HUES6 (cell line): ENCODE results near the gene AGBL1.
"Not testable (repeated sequence)": the region's sequence is repeated elsewhere in the genome, so short reads cannot be mapped to it uniquely, and the experiment has no call there.

Source experiments
- H3K27ac ChIP-seq: 2 replicates; pipeline ENCODE4 v1.7.0; 2013; ENCODE audit warnings: low read depth, mild to moderate bottlenecking, low read length, inconsistent platforms
- H3K27me3 ChIP-seq: 2 replicates; pipeline ENCODE4 v1.6.1; 2013; ENCODE audit warnings: low read length; ENCODE audit not compliant: control insufficient read depth, insufficient read depth
- H3K36me3 ChIP-seq: 2 replicates; pipeline ENCODE4 v1.6.1; 2013; ENCODE audit warnings: low read length; ENCODE audit not compliant: control insufficient read depth, insufficient read depth
- H3K4me1 ChIP-seq: 2 replicates; pipeline ENCODE4 v1.6.1; 2013; ENCODE audit warnings: low read length; ENCODE audit not compliant: control insufficient read depth, insufficient read depth
- H3K4me3 ChIP-seq: 2 replicates; pipeline ENCODE4 v1.5.1; 2013; ENCODE audit warnings: low read depth, low read length
- H3K9ac ChIP-seq: one replicate; pipeline ENCODE4 v1.6.1; 2013; ENCODE audit warnings: mild to moderate bottlenecking, low read length
- H3K9me3 ChIP-seq: 2 replicates; pipeline ENCODE4 v1.6.1; 2013; ENCODE audit warnings: low read depth, low read length; ENCODE audit not compliant: control insufficient read depth, insufficient read depth

Gene AGBL1

DNA sequence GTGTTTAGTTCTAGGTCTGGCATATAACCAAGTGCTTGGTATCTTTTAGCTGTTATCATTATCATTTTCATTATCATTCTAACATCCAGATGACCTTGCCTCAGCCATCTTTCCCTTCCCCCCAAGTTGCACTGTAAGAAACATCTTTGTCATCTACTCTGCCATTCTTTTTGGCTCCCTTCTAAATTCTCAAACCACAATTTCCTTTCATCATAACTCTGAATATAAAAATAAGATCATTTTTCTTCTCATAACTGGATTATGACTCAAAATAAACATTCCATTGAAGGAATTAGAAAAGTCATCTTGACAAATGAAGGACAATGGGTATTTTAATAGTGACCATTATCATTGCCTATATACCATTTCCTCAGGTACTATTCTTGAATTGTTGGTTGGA lies 786.2 kb downstream of the AGBL1 start:
- H3K27me3 ChIP-seq, result no peaks in the 10 kb centered on the region
- no peak overlapping the region for H3K4me3 ChIP-seq
- no peaks in the 10 kb centered on the region for H3K36me3 ChIP-seq
- no peaks in the 10 kb centered on the region for H3K9me3 ChIP-seq
- H3K9ac ChIP-seq, result no peak overlapping the region
- H3K27ac ChIP-seq, result no peak overlapping the region
- H3K4me1 ChIP-seq, result no peaks in the 10 kb centered on the region

DNA sequence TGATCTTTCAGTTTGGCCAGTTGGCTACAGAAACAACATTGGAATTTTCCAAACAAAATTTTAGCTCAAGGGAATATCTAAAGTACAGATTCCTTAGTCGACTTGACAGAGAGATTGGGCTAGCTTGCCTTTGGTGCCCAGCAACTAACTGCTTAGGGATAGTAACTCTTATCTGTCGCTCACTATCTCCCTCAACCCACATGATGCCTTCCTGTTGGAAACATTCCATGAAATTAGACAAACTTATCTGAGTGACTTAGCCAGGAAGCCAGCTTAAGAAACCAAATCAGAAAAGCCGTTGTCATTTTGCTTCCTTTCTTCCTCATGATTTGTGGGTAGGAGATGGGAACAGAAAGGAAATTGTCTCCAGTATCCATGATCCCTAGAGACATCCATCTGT lies 791.2 kb downstream of the AGBL1 start:
- Histone ChIP-seq H3K9ac (no peak overlapping the region), H3K27ac (no peak overlapping the region), H3K4me3 (no peak overlapping the region), H3K27me3 (no peaks in the 10 kb centered on the region), H3K4me1 (no peaks in the 10 kb centered on the region), H3K9me3 (no peaks in the 10 kb centered on the region), H3K36me3 (no peaks in the 10 kb centered on the region)

DNA sequence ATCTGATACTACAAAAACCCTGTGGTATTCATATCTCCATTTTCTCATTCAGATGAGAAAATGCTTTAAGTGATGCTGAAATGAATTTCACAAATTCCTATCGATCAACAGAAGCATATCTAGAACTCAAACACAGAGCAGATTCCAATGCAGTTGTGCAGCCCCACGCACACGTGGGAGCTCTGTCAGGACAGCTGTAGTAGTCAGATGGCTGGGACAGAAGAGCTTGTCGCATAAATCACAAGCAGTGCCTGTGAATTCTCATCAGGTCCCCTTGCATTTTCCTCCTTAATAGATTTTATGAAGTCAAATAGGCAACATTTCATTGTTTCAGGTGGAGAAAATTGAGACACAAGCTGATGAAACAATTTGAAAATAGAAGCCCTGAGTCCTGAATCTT lies 792.3 kb downstream of the AGBL1 start:
- no peak overlapping the region for H3K27ac ChIP-seq
- H3K9ac ChIP-seq, result no peak overlapping the region
- H3K27me3 ChIP-seq, result no peaks in the 10 kb centered on the region
- H3K36me3 ChIP-seq, result no peaks in the 10 kb centered on the region
- H3K4me3 ChIP-seq, result no peak overlapping the region
- H3K9me3 ChIP-seq, result no peaks in the 10 kb centered on the region
- no peaks in the 10 kb centered on the region for H3K4me1 ChIP-seq

DNA sequence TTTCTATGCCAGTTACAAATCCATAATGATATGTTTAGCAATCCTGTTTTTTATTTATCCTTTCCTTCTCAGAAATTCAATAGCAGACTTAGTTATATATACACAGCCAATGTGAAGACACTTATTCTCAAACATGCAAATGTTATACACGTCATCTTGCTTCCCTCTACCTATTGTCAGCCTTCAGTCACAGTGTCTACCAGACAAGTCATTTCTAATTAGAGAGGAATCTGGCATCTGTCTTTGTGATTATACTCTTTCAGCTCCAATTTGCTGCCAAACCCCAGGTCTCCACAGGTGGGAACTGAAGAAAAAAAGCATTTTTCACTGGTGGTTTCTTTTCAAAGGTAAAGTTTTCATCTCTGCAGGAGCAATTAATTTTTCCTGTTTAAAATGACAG lies 793.1 kb downstream of the AGBL1 start:
- H3K9me3 ChIP-seq, result no peaks in the 10 kb centered on the region
- H3K36me3 ChIP-seq, result no peaks in the 10 kb centered on the region
- no peaks in the 10 kb centered on the region for H3K27me3 ChIP-seq
- no peaks in the 10 kb centered on the region for H3K4me1 ChIP-seq
- no peak overlapping the region for H3K27ac ChIP-seq
- no peak overlapping the region for H3K4me3 ChIP-seq
- H3K9ac ChIP-seq, result no peak overlapping the region

DNA sequence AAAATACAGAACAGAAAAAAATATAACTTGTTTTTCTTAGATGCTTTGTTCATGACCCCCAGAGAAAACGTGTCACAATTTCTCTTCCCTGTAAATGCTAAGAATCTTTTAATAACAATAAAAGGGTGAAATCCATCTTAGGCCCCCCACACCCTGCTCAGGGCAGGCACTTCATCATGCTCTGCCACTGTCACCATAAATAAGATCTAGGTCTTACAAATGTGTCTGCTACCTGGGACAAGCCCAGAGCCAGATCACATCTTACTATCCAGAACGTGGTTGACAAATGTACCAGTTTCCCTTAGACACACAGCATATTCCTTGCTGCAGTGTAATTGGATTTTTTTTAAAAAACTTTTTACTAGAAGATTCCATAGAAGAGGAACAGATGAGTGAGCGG lies 795.4 kb downstream of the AGBL1 start:
- no peaks in the 10 kb centered on the region for H3K36me3 ChIP-seq
- no peak overlapping the region for H3K9ac ChIP-seq
- no peaks in the 10 kb centered on the region for H3K4me1 ChIP-seq
- H3K4me3 ChIP-seq, result no peak overlapping the region
- no peaks in the 10 kb centered on the region for H3K27me3 ChIP-seq
- no peaks in the 10 kb centered on the region for H3K9me3 ChIP-seq
- no peak overlapping the region for H3K27ac ChIP-seq

DNA sequence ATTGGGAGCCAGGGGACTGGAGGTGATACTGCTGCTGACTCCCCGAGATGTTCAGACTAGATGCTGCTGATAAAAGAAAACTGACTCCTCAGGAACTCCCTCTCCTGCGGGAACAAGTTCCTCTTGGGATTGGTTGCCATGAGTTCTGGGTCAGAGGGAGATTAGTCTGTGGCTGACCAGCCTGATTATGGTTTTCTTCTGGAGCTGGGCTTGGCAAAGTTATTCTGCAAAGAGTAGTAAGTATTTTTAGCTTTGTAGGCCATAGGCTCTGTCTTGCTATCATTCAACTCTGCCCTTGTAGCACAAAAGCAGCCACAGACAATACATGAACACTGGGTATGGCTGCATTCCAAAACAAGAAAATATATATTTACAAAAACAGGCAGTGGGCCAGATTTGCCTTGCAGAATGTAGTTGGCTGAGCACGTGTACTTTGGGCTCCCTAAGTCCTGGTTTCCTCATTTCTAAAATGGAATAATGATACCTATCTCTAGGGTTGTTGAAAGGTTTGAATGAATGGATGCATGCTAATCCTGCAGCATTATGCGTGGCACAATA lies 796.8 kb downstream of the AGBL1 start:
- no peaks in the 10 kb centered on the region for H3K36me3 ChIP-seq
- no peak overlapping the region for H3K27ac ChIP-seq
- no peaks in the 10 kb centered on the region for H3K27me3 ChIP-seq
- no peak overlapping the region for H3K4me3 ChIP-seq
- H3K9ac ChIP-seq, result no peak overlapping the region
- no peaks in the 10 kb centered on the region for H3K4me1 ChIP-seq
- H3K9me3 ChIP-seq, result no peaks in the 10 kb centered on the region

DNA sequence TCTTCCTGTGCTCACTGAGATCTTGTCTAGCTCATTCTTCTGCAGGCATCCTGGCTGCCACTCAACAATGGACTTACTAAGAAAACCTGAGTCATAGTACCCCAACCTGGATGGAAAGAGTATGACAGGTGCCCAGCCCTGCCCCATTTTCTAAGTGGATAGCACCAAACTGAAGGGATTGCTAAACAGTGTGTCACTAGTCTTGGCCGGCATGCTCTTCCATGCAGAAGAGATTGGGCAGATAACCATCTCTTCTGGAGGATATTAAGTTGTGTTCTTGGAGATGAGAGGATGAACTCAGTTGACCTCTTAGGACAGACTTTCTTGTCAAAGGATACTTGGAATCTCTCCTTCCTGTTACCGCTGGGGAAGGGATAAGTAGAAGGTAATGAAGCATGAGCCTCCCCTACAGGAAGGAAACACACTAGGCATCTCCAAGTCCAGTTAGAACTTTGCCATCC lies 797.5 kb downstream of the AGBL1 start:
- Histone ChIP-seq H3K9me3 (no peaks in the 10 kb centered on the region), H3K4me1 (no peaks in the 10 kb centered on the region), H3K36me3 (no peaks in the 10 kb centered on the region)

DNA sequence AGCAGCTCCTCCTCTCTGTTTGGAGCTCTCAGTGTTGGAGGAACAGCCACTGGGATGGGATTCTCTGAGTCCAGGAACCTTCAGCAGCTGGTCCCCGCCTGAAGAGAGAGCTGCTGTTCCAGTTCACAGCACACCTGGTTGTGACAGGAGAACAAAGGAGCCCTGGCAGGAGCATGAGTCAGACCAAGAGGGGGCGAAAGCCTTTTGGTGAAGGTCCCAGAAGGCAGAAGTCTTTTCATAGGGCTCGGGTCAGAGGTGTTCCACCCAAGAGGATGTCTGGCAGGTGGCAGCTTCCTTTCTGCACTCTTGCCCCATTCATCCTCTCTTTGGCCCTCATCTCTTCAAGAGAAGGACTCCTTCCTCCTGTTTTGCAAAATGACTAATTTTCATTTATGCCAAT lies 799.2 kb downstream of the AGBL1 start:
- not testable (repeated sequence) for H3K36me3 ChIP-seq, H3K27ac ChIP-seq, H3K9me3 ChIP-seq, H3K9ac ChIP-seq, H3K27me3 ChIP-seq, H3K4me3 ChIP-seq, H3K4me1 ChIP-seq

More for the DNA sequence above, 797.5 kb downstream of the AGBL1 start:
- Histone ChIP-seq H3K27me3 (no peaks in the 10 kb centered on the region), H3K4me3 (no peak overlapping the region), H3K9ac (no peak overlapping the region), H3K27ac (no peak overlapping the region)

DNA sequence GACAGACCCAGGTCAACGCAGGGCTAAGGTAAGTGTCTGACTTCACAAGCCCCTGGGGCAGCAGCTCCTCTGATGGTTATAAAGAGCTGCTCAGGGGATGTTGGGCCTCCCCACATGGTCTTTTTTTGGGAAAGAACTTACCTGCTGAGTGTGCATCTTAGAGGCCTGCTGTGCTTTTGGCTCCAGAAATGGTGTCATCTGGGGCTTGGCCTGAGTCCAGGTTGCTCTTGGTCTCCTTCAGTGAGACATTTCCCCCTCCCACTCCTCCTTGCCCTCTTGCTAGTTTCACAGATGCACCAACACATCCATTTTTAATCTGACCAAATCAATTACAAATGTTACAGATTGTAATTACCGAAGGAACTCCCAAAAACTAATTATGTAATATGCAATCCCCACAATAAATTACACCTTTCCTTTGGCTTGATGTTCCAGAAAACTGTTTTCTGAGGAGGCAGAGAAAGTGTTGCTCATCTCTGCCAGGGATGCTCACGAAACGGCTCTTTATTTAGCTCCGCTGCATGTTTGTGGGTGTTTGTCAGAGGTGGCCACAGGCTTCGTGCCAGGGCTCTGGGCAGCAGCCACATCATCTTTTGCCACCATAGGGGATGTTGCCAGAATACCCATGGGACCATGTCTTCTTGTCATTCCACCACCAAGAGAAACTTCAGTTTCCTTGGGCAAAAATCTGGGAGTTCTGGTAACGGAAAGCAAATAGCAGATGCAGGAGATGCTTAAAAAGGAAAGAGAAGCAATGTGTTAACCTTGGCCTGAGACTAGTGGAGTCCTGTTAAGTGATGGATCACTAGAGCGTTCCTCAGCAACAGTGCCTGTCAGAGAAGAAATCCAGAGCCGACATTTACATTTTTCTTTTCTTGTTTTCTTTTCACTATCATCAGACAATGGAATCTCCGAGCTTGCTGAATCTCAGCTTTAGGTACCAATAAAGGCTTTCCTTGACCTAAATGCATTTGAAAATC lies 799.9 kb downstream of the AGBL1 start:
- Histone ChIP-seq H3K4me1 (no peaks in the 10 kb centered on the region), H3K36me3 (no peaks in the 10 kb centered on the region), H3K4me3 (no peak overlapping the region), H3K9me3 (no peaks in the 10 kb centered on the region), H3K9ac (no peak overlapping the region), H3K27me3 (no peaks in the 10 kb centered on the region), H3K27ac (no peak overlapping the region)

DNA sequence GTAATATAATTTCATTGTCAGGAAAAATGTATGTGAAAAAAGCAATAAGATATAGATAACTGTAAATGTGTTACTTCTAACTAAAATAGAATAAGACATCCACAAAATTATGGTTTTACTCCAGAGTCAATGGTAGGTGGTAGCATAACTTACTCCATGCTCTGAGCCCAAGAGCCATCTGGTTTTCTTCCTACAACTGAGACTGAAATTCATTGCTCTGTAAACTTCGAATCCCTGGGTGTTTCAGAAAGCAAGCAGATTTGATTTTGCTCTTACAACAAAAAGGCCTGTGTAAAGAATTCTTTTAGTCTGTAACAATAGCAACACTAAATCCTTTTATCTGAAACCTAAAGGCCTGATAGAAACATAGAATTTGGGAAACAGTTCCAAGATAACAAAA lies 805.9 kb downstream of the AGBL1 start:
- no peaks in the 10 kb centered on the region for H3K9me3 ChIP-seq
- no peak overlapping the region for H3K4me3 ChIP-seq
- no peaks in the 10 kb centered on the region for H3K36me3 ChIP-seq
- H3K27ac ChIP-seq, result no peak overlapping the region
- H3K9ac ChIP-seq, result no peak overlapping the region
- H3K27me3 ChIP-seq, result no peaks in the 10 kb centered on the region
- no peaks in the 10 kb centered on the region for H3K4me1 ChIP-seq

DNA sequence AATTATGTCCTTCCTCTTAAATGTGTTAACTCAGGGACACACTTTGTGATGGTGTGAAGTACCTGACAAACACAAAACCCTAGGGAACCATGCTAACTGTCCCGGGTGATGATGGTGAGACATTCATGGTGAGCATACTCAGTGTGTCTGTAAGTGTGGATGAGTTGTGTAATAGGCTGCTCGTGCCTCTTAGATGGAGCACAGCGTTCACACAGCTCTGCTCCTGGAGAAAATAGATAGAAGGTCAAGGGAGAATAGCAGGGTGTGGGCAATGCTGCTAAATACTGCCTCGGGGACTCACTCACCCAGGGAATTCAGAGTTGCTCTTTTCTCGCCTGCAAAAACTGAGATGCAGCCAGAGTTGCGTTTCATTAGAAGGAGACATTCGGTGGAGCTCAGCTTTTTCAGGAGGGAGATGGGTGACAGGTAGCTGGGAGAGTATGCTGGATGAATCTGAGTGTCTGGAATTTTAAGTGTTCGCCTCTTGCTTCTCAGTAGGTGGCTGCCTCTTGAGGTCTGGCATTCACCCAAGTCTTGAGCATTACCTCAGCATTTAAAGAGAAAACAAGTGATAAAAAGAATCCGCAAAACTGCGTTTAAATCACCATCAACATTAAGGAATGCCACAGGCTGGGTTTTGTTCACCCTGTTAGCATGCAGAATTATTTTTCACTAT lies 813.2 kb downstream of the AGBL1 start:
- H3K9me3 ChIP-seq, result no peaks in the 10 kb centered on the region
- H3K27me3 ChIP-seq, result no peaks in the 10 kb centered on the region
- no peak overlapping the region for H3K27ac ChIP-seq
- H3K4me1 ChIP-seq, result peaks cover 23% of the 10 kb centered on the region
- H3K9ac ChIP-seq, result peak overlapping the region; percentile 12
- H3K36me3 ChIP-seq, result no peaks in the 10 kb centered on the region
- H3K4me3 ChIP-seq, result no peak overlapping the region
